Stimulated activated CD4-positive, alpha-beta T cell treated with anti-CD3 and anti-CD28 coated beads, Interleukin-15, amount 100 ng/mL, for 24 hours (primary cell): Measurements from ENCODE around the gene OVOL3.

Source experiments
- DNase-seq: peaks from one replicate; pipeline ENCODE4 v3.0.0-alpha.2; 2020

OVOL3 gene

GRCh38 chr19:36136964-36137686 is 26.2 kb downstream of the OVOL3 start:
- DNase-seq = peak; percentile 25

DNA sequence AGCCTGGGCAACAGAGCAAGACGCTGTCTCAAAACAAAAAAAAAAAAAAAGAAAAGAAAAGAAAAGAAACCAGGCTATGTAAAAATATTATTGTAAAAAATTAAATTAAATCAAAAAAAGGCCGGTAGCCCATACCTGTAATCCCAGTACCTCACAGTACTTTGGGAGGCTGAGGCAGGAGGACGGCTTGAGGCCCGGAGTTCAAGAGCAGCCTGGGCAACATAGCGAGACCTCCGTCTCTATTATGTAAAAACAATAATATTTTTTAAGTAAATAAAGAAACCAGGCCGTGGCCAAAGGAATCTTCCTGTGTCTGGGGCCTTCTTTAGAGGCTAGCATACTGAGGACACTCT is 28.2 kb downstream of the OVOL3 start:
- DNase-seq = no peak

- peak; percentile 96 for DNase-seq
Measured at GRCh38 chr19:36139473-36140303, 28.7 kb downstream of the OVOL3 start, which contains the start of gene CAPNS1. Gene CAPNS1 (plus strand): TSS chr19:36140066. CDS start chr19:36141012, 946 bp downstream.

DNA sequence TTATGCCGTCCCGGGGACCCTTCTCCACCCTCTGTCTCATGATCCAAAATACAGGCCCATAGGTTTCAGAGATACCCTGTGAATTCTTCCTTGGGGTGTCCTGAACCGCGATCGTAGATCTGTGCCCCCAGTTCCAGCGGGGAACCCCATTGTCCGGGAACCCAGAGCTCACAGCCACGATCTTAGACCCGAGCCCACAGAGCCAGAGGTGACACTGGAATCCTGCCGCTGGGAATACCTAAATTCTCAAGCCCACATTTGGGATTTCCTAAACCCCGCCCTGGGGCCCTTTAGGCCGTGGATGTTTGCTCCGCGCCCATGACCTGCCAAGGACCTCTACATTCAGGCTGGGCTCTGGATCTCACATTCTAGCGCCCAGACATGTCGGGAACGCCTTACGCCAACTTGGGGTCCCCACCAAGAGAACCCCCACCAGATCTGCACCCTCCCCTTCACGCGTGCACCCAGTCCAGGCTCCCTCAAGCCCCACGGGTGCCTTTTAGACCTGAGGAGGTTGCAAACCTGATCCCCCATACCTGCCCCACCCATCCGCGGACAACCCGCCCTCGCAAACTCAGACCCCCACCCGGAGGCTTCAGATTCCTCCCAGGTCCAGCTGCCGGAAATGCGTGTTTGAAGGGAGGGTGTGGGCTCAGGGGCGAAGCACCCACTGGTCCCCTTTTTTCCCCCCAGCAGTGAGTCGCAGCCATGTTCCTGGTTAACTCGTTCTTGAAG is 29.5 kb downstream of the OVOL3 start:
- DNase-seq = peak; percentile 68

GRCh38 chr19:36141039-36141927 is 30.3 kb downstream of the OVOL3 start:
- DNase-seq = peak; percentile 89

DNA sequence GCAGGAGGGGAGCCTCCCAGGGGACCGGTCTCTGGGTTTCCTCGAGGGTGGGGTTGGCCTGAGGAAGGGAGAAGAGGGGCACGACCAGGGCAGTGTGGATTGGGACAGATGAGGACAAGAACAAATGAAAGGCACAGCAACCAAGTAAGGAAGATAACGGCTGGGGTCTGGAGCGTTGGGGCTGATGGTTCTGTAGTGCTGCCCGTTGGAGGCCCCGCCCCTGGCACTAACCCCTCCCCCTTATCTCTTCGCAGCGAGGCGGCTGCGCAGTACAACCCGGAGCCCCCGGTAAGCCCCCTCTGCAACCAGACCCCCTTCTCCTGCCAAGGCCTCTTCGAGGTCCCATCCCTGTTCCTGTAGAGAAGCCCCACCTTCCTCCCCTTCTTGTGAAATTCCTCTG is 31.1 kb downstream of the OVOL3 start:
- no peak for DNase-seq

GRCh38 chr19:36142496-36142895 is 31.6 kb downstream of the OVOL3 start:
- DNase-seq = no peak

GRCh38 chr19:36144624-36145023 is 33.7 kb downstream of the OVOL3 start:
- no peak for DNase-seq

DNA sequence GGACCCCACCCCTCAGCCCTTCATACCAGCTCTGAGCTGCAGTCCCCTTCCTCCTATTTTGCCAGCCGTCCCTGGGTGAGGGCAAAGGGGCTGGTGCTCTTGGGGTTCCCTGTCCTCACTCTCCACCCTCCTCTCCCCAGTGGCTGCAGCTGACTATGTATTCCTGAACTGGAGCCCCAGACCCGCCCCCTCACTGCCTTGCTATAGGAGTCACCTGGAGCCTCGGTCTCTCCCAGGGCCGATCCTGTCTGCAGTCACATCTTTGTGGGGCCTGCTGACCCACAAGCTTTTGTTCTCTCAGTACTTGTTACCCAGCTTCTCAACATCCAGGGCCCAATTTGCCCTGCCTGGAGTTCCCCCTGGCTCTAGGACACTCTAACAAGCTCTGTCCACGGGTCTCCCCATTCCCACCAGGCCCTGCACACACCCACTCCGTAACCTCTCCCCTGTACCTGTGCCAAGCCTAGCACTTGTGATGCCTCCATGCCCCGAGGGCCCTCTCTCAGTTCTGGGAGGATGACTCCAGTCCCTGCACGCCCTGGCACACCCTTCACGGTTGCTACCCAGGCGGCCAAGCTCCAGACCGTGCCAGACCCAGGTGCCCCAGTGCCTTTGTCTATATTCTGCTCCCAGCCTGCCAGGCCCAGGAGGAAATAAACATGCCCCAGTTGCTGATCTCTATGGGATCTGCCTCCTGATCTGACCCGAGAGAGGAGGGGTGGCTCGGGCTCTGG is 38.9 kb downstream of the OVOL3 start:
- DNase-seq = no peak

GRCh38 chr19:36150586-36150985 is 39.6 kb downstream of the OVOL3 start:
- no peak for DNase-seq

DNA sequence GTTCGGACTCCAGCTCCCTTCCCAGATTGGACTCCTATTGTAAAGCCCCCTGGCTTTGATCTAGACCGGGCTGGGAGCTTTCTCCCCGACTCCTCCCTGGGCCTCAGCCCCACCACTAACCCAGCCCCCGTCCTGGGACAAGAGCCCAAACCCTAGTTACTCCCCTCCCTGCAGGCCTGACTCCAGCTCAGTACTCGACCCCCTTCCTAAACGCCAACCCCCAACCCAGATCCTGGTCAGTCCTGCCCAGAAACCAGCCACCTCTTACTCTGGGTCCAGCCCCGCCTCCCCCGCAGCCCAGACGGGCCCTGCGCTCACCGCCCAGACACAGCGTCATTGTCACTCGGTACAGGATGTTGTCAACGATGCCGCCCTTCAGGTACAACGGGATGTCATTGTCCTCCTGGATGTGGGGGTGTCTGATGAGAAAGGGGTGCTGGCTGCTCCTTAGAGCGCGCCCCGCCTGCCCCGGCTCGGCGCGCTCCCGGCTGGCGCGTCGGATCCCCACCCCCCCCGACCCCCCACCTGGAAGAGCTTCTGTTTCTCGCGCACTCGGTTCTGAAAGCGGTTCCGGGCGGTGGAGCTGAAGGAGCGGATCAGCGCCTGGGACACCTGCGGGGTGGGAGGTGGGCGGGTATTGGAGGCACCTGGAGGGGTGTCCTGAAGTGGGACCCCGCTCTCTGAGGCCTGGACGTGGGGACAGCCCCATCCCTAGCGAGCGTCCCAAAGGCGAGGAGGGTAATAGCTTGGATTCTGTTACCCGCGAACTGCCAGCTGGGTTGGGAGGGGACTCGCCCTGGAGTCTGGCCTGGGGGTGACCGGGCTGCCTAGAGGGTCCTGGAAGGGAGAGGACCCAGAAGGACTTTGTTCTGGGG is 40.4 kb downstream of the OVOL3 start:
- DNase-seq = no peak

- DNase-seq = no peak
Measured at GRCh38 chr19:36152019-36152351, 41.0 kb downstream of the OVOL3 start.

DNA sequence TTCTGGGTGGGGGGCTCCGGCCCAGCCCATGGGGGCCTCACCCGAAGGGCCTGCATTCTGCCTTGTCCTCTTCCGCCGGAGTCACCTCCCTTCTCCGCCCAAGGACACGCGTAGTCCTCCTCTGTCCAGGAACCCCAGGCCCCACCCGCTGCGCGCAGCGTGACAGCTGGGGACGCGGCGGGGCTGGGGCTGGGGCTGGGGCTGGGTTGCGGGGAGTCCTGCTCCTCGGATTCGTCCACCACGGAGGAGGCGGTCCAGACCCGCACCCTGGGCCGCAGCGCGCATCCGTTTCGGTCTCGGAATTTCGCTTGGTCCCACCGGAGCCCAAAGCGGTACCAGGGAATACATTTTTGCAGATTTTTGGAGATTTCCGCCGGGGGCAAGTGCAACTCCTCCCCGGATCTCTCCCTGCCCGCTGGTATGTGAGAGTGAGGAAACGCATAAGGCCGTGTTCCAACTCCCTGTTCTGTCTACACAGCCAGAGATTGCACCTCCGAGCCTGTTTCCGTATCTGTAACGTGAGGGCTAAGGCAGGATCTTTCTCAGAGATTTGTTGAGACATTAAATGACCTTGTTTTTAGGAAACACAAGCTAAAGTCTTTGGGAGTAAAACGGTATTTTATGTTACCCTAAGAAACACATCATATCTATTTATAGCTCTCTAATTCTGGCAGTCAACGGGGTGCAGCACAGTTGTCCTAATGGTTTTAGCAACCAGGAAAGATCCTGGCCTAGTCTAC is 41.6 kb downstream of the OVOL3 start, which contains the start of gene COX7A1:
Gene COX7A1 (minus strand): TSS at position 96 of the 740 bp plus-strand sequence. CDS start 40 bp downstream, at position 56.
- no peak for DNase-seq

- DNase-seq = no peak
Measured at GRCh38 chr19:36153126-36153525, 42.2 kb downstream of the OVOL3 start.

- DNase-seq = no peak
Measured at GRCh38 chr19:36160821-36161596, 50.1 kb downstream of the OVOL3 start.
